GM12801 (cell line): Measurements from ENCODE around the gene CD8A.

ENCODE experiments used
- CTCF ChIP-seq: IDR thresholded peaks from one replicate; pipeline ENCODE4 v1.5.1; 2011; ENCODE audit warnings: control low read depth; ENCODE audit not compliant: insufficient read length; ENCODE audit errors: extremely low read depth

Gene CD8A

GRCh38 chr2:86809481-86810121, 18.9 kb upstream of the CD8A start:
- TF ChIP-seq CTCF: no peak

GRCh38 chr2:86808315-86809161, 17.8 kb upstream of the CD8A start:
- no peak for TF ChIP-seq CTCF

GRCh38 chr2:86807468-86808275, 17.0 kb upstream of the CD8A start:
- TF ChIP-seq CTCF: no peak

GRCh38 chr2:86807133-86807467, 16.4 kb upstream of the CD8A start:
- TF ChIP-seq CTCF: no peak

GRCh38 chr2:86806059-86806857, 15.5 kb upstream of the CD8A start:
- no peak for TF ChIP-seq CTCF

GRCh38 chr2:86800856-86801567, 10.3 kb upstream of the CD8A start:
- no peak for TF ChIP-seq CTCF
